ENCODE measurements around the gene B9D1. TPM values are rescaled to one million over a fixed set of nuclear protein-coding genes. Genes with fewer than 3 reads are reported as not detected.

The B9D1 gene
- total and polyA plus RNA-seq, 2 of the 13 experiments (the other 11 are each of a cell fraction or from before 2014, with no cell fraction given): 27.7 to 31.1 TPM

DNA sequence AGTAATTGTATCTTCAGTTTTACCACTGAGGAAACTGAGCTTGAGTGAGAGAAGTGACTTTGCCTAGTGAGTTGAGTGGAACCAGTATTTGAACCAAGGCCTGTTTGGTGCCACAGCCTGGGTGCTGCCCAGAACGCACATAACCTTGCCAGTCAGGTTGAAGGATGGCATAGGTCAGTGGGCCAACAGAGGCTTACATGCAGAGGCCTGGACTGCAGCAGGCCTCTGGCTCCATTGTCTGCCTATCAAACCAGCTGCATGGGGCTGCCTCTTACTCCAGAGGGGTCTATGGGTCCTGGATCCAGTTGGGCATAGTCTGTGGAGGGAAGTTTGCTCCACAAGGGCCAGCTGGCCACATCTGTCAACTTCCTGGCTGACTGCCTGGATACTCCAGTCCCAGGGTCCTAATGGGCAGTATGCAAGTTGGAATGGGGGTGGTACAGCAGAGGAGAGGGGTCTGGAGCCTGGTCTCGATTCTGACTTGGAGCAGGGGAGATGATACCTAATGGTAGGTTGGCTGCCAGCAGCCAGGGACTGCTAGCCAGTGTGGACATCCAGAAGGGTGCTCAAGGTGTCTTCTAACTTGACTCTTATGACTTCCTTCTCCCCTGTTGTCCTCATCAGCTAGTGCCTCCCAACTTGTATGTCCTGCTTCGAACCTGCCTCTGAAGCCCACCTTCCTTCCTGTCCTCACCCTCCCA lies 37.4 kb upstream of the B9D1 start:
- H4K20me1 ChIP-seq (ENCODE audit: insufficient read depth, low read length): no peaks in the 10 kb centered on the region
- WGBS (ENCODE audit: low lambda C conversion rate): 43% methylated on average over 2 of the region's 3 CpGs
- H3K27ac ChIP-seq (ENCODE audit: extremely low read length, insufficient read depth, low read length): no peak overlapping the region
- H3K9ac ChIP-seq (ENCODE audit: insufficient read depth, low read depth, low read length): no peak overlapping the region
- no peak for ATAC-seq
- no peak for DNase-seq (ENCODE audit: low spot score)
- H3K4me1 ChIP-seq (ENCODE audit: insufficient read depth, low read length): peaks cover 20% of the 10 kb centered on the region
- no peaks in the 10 kb centered on the region for H3K79me2 ChIP-seq (ENCODE audit: insufficient read depth, low read length)
- H3K4me3 ChIP-seq (replicated peaks in 1 of 3; ENCODE audit: insufficient read depth in 1 of 3, low read depth in 2 of 3, low read length in 3 of 3): no peak overlapping the region
- no peaks in the 10 kb centered on the region for H3K36me3 ChIP-seq (replicated peaks in 1 of 2; ENCODE audit: control insufficient read depth in 1 of 2, insufficient read depth in 2 of 2, low read length in 2 of 2)
- ChIA-PET CTCF (ENCODE audit: low intra/inter-chr PET ratio, low total read pairs) (no interaction called here), POLR2A (no interaction called here)
- no TSS peak for BruUV-seq (replicated peaks)
- intact Hi-C loops (cut with micrococcal nuclease; ENCODE audit: unreplicated experiment) (no loop called here), in situ Hi-C loops (cut with HindIII; ENCODE audit: extremely low pct_ligation_motif_present, low pct_unique_long_range_greater_than_20kb) (no loop called here)
- FAIRE-seq: no peak
- no peaks in the 10 kb centered on the region for H3K9me3 ChIP-seq (ENCODE audit: low read length)
- no peak overlapping the region for H2AFZ ChIP-seq (ENCODE audit: low read length)
- no peaks in the 10 kb centered on the region for H3K27me3 ChIP-seq (ENCODE audit: control insufficient read depth in 1 of 2, insufficient read depth in 2 of 2, low read length in 2 of 2)
- no peak overlapping the region for H3K4me2 ChIP-seq (ENCODE audit: low read depth, low read length)
- no peak for TF ChIP-seq MYC (CRISPR knock-in tag; IDR thresholded peaks at IDR 0.05; ENCODE audit: borderline replicate concordance)
- TF ChIP-seq, protein P1, sequence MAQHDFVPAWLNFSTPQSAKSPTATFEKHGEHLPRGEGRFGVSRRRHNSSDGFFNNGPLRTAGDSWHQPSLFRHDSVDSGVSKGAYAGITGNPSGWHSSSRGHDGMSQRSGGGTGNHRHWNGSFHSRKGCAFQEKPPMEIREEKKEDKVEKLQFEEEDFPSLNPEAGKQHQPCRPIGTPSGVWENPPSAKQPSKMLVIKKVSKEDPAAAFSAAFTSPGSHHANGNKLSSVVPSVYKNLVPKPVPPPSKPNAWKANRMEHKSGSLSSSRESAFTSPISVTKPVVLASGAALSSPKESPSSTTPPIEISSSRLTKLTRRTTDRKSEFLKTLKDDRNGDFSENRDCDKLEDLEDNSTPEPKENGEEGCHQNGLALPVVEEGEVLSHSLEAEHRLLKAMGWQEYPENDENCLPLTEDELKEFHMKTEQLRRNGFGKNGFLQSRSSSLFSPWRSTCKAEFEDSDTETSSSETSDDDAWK (CRISPR knock-in tag; IDR thresholded peaks at IDR 0.05): no peak
- TF ChIP-seq RBFOX2 (IDR thresholded peaks at IDR 0.05; ENCODE audit: low read depth, low read length): no peak
- TF ChIP-seq CC2D1A (CRISPR knock-in tag; IDR thresholded peaks at IDR 0.05): no peak
- TF ChIP-seq HHEX (CRISPR knock-in tag; IDR thresholded peaks at IDR 0.05): no peak
- no peak for TF ChIP-seq CENPT (CRISPR knock-in tag; IDR thresholded peaks at IDR 0.05; ENCODE audit: low read depth)
- no peak for TF ChIP-seq XBP1 (CRISPR knock-in tag; IDR thresholded peaks at IDR 0.05)
- TF ChIP-seq, protein P2, sequence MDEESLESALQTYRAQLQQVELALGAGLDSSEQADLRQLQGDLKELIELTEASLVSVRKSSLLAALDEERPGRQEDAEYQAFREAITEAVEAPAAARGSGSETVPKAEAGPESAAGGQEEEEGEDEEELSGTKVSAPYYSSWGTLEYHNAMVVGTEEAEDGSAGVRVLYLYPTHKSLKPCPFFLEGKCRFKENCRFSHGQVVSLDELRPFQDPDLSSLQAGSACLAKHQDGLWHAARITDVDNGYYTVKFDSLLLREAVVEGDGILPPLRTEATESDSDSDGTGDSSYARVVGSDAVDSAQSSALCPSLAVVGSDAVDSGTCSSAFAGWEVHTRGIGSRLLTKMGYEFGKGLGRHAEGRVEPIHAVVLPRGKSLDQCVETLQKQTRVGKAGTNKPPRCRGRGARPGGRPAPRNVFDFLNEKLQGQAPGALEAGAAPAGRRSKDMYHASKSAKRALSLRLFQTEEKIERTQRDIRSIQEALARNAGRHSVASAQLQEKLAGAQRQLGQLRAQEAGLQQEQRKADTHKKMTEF (CRISPR knock-in tag; IDR thresholded peaks at IDR 0.05): no peak
- TF ChIP-seq ZNF780A (CRISPR knock-in tag; IDR thresholded peaks at IDR 0.05): no peak
- no peak for TF ChIP-seq NCOA2 (CRISPR knock-in tag; IDR thresholded peaks at IDR 0.05)
- no peak for TF ChIP-seq RXRA (CRISPR knock-in tag; IDR thresholded peaks at IDR 0.05)
- TF ChIP-seq, protein P3, sequence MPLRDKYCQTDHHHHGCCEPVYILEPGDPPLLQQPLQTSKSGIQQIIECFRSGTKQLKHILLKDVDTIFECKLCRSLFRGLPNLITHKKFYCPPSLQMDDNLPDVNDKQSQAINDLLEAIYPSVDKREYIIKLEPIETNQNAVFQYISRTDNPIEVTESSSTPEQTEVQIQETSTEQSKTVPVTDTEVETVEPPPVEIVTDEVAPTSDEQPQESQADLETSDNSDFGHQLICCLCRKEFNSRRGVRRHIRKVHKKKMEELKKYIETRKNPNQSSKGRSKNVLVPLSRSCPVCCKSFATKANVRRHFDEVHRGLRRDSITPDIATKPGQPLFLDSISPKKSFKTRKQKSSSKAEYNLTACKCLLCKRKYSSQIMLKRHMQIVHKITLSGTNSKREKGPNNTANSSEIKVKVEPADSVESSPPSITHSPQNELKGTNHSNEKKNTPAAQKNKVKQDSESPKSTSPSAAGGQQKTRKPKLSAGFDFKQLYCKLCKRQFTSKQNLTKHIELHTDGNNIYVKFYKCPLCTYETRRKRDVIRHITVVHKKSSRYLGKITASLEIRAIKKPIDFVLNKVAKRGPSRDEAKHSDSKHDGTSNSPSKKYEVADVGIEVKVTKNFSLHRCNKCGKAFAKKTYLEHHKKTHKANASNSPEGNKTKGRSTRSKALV (CRISPR knock-in tag; IDR thresholded peaks at IDR 0.05): no peak
- TF ChIP-seq HNRNPUL1 (IDR thresholded peaks at IDR 0.05; ENCODE audit: low read depth, low read length): no peak
- TF ChIP-seq MTA1 (CRISPR knock-in tag; IDR thresholded peaks at IDR 0.05; ENCODE audit: borderline replicate concordance): no peak
- TF ChIP-seq, protein P4, sequence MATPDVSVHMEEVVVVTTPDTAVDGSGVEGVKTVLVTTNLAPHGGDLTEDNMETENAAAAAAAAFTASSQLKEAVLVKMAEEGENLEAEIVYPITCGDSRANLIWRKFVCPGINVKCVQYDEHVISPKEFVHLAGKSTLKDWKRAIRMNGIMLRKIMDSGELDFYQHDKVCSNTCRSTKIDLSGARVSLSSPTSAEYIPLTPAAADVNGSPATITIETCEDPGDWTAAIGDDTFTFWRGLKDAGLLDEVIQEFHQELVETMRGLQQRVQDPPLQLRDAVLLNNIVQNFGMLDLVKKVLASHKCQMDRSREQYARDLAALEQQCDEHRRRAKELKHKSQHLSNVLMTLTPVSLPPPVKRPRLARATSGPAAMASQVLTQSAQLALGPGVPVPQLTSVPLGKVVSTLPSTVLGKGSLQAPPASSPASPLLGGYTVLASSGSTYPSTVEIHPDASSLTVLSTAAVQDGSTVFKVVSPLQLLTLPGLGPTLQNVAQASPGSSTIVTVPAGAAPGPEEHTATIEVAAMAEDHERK (CRISPR knock-in tag; IDR thresholded peaks at IDR 0.05; ENCODE audit: low read depth): no peak
